ENCODE data around the gene VPS45. TPM values are rescaled to one million over a fixed set of nuclear protein-coding genes. Genes with fewer than 3 reads are reported as not detected.

The VPS45 gene
- total RNA-seq, 1 donor from 2014 or later = 33.1 TPM

DNA sequence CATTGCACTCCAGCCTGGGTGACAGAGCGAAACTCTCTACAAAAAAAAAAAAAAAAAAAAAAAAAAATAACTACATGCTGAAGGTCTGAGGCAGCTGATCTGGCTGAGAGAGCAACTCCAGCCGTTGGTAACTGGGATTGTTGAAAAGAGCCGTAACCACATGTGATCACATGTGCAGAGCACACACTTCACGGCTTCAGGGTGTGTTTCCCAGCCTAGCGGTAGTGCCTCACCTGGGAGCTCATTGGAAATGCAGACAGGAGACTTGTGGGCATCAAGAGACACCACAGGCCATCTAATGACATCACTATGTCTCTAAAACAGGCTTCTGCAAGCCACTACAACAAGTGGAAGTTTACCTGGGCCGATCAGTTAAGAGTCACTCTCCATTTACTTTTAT lies 45.2 kb upstream of the VPS45 start:
- no peaks in the 10 kb centered on the region for H3K36me3 Mint-ChIP-seq (ENCODE audit: low read depth)
- H3K27me3 Mint-ChIP-seq (ENCODE audit: low read depth) = no peaks in the 10 kb centered on the region
- H3K4me3 Mint-ChIP-seq (ENCODE audit: unreplicated experiment) = no peak overlapping the region
- DNase-seq (ENCODE audit: low spot score) = no peak
- peaks cover 10% of the 10 kb centered on the region for H3K4me1 Mint-ChIP-seq (ENCODE audit: low read depth)
- H3K9me3 Mint-ChIP-seq (ENCODE audit: low read depth) = no peaks in the 10 kb centered on the region
- no peak overlapping the region for H3K27ac Mint-ChIP-seq (ENCODE audit: unreplicated experiment)
- TF ChIP-seq CTCF (IDR thresholded peaks at IDR 0.05) = no peak

GRCh38 chr1:150024156-150024555 lies 43.4 kb upstream of the VPS45 start:
- H3K36me3 Mint-ChIP-seq (ENCODE audit: low read depth) = no peaks in the 10 kb centered on the region
- no peak for DNase-seq (ENCODE audit: low spot score)
- H3K27me3 Mint-ChIP-seq (ENCODE audit: low read depth) = no peaks in the 10 kb centered on the region
- no peaks in the 10 kb centered on the region for H3K9me3 Mint-ChIP-seq (ENCODE audit: low read depth)
- TF ChIP-seq CTCF (IDR thresholded peaks at IDR 0.05) = no peak
- H3K27ac Mint-ChIP-seq (ENCODE audit: unreplicated experiment) = no peak overlapping the region
- no peak overlapping the region for H3K4me3 Mint-ChIP-seq (ENCODE audit: unreplicated experiment)
- H3K4me1 Mint-ChIP-seq (ENCODE audit: low read depth) = peaks cover 10% of the 10 kb centered on the region

DNA sequence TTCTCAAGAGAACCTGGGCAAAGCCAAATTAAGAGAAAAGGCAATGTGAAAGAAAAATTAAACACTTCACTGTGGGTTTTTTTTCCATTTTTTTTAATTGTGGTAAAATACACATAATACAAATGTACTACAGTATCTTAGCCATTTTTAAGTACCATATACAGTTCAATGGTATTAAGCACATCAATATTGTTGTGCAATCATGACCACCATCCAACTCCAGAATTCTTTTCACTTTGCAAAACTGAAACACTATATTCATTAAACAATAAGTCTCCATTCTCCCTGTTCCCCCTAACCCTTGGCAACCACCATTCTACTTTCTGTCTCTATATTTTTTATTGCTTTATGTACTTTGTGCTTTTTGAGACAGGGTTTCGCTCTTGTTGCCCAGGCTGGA lies 39.3 kb upstream of the VPS45 start:
- no peak for TF ChIP-seq CTCF (IDR thresholded peaks at IDR 0.05)
- Mint-ChIP-seq H3K4me3 (ENCODE audit: unreplicated experiment) (no peak overlapping the region), H3K9me3 (ENCODE audit: low read depth) (peaks cover 5% of the 10 kb centered on the region), H3K27ac (ENCODE audit: unreplicated experiment) (no peak overlapping the region), H3K4me1 (ENCODE audit: low read depth) (no peaks in the 10 kb centered on the region), H3K36me3 (ENCODE audit: low read depth) (no peaks in the 10 kb centered on the region), H3K27me3 (ENCODE audit: low read depth) (no peaks in the 10 kb centered on the region)
- DNase-seq (ENCODE audit: low spot score) = no peak

DNA sequence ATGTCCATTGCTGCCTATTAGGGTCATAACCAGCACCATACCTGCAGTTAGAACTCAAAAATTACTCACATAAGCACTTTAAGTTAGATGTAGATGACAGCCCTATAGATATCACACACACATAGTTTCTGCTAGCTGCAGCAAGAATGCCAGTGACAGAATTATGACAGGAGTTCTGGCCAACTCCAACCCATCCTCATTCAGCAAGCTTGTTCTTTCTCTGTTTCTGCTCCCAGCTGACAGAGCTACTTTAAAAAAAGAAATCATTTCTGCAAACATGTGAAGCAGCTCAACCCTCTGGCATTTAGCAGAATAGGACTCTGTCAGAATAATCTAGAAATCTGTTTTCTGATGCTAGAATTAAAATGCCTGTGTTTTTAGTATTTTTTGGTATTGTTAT lies 33.2 kb upstream of the VPS45 start:
- DNase-seq (ENCODE audit: low spot score) = no peak
- Mint-ChIP-seq H3K27me3 (ENCODE audit: low read depth) (no peaks in the 10 kb centered on the region), H3K4me3 (ENCODE audit: unreplicated experiment) (no peak overlapping the region), H3K36me3 (ENCODE audit: low read depth) (no peaks in the 10 kb centered on the region), H3K4me1 (ENCODE audit: low read depth) (no peaks in the 10 kb centered on the region), H3K27ac (ENCODE audit: unreplicated experiment) (no peak overlapping the region), H3K9me3 (ENCODE audit: low read depth) (peaks cover 5% of the 10 kb centered on the region)
- no peak for TF ChIP-seq CTCF (IDR thresholded peaks at IDR 0.05)

DNA sequence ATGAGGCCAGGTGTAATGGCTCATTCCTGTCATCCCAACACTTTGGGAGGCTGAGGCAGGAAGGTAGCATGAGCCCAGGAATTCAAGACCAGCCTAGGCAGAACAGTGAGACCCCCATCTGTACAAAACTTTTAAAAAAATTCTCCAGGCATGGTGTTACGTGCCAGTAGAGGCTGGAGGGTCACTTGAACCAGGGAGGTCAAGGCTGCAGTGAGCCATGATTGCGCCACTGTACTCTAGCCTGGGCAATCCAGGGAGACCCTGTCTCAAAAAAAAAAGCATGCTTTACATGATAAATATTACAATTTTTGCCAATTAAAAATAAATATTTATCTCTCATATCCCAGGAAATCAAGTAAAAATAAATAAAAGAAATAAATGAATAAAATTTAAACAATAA lies 17.6 kb upstream of the VPS45 start:
- H3K36me3 Mint-ChIP-seq (ENCODE audit: low read depth) = no peaks in the 10 kb centered on the region
- H3K4me1 Mint-ChIP-seq (ENCODE audit: low read depth) = peaks cover 10% of the 10 kb centered on the region
- H3K4me3 Mint-ChIP-seq (ENCODE audit: unreplicated experiment) = no peak overlapping the region
- H3K27ac Mint-ChIP-seq (ENCODE audit: unreplicated experiment) = no peak overlapping the region
- no peak for DNase-seq (ENCODE audit: low spot score)
- H3K27me3 Mint-ChIP-seq (ENCODE audit: low read depth) = no peaks in the 10 kb centered on the region
- no peak for TF ChIP-seq CTCF (IDR thresholded peaks at IDR 0.05)
- no peaks in the 10 kb centered on the region for H3K9me3 Mint-ChIP-seq (ENCODE audit: low read depth)

Measured in chondrocyte (in vitro differentiated cells).